COR-L47 (cell line): Measurements from ENCODE around the gene OBSCN.

Source experiments
- DNase-seq: peaks from one replicate; lab custom pipeline; 2025; lab: John Stamatoyannopoulos, UW

OBSCN gene

GRCh38 chr1:228381356-228381755 is 173.5 kb downstream of the OBSCN start:
- no peak for DNase-seq

GRCh38 chr1:228383773-228384172 is 175.9 kb downstream of the OBSCN start:
- no peak for DNase-seq

GRCh38 chr1:228385232-228385631 is 177.4 kb downstream of the OBSCN start:
- no peak for DNase-seq

- no peak for DNase-seq
These were observed 179.5 kb downstream of the OBSCN start for GRCh38 chr1:228387321-228387720.

DNA sequence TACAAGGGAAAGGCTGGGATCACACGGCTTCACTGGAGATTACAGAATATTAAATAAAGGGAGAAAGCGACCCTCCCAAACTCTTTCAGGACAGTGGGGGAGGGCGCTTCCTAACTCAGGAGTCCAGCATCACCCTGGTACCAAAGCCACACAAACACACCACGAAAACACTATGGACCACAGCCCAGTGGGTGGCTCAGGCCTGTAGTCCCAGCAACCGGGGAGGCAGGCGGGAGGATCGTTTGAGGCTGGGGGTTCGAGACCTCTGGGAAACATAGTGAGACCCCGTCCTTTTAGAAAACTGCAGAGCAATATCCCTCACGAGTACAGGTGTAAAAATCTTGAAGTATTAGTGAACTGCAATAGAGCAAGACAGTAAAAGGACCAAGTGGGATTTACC is 182.8 kb downstream of the OBSCN start:
- no peak for DNase-seq

DNA sequence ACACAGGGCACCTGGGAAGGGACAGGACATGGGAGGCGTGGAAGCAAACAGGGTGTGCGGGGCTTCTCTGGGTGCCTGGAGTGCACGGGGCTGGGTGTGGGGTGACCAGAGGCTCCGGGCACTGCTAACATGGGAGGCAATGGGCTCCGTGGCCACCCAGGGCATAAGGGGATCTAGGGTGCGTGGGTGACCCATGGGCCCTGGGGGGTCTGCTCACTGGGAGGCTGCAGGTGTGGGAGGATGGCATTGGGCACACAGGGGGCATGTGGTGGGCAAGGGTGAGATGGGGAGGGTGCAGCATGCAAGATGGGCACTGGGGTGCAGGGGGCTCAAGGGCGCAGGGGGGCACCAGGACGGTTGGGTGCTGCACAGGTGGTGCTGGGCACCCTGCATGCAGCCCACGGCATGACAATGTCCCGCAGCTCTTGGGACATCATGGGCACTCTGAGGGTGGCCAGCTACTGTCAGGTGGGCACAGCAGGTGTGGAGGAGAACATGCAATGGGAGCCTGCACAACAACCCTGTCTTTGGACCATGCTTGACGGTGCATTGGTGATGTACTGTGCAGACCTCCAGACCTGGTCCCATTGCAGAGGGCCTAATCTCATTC is 183.7 kb downstream of the OBSCN start:
- no peak for DNase-seq

- no peak for DNase-seq
These were observed 184.5 kb downstream of the OBSCN start for GRCh38 chr1:228392111-228392936.

- DNase-seq = no peak
These were observed 185.4 kb downstream of the OBSCN start for GRCh38 chr1:228393268-228393701.

DNA sequence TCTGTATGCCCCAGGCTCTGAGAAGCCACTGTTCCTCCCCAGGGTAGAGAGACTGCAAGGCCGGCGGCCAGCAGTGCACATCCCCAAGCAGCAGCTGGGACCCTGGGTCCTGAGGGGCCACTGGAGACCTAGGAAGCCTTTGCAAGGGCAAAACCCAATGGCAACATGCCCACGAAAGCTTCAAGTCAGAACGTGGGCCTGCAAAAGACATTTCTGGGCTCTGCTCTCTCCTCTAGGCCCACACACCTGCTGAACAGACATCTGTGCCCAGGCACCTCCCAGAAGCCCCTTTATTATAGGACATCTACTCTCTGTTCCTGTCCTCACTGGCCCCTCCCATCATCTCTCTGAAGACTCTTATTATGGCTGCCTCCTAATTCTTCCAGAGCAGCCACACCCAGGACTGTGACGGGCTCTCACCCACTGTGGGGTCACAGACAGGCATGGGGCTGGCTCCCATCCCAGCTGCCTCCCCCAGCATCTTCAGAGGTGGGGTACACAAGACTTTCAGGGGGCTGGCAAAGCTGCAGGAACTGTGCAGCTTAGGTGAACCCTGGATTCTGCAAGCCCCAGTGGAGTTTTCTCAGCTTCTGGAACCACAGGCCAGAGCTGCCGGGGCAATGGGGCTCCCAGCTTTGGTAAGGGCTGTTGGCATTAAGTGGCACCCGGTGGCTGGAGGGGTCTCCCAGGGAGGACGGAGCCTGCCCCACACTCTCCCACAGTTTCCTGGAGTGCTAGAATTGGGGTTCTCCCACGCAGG is 186.1 kb downstream of the OBSCN start:
- no peak for DNase-seq

- no peak for DNase-seq
These were observed 186.9 kb downstream of the OBSCN start for GRCh38 chr1:228394571-228395394.

GRCh38 chr1:228396770-228397662 is 189.2 kb downstream of the OBSCN start:
- no peak for DNase-seq

DNA sequence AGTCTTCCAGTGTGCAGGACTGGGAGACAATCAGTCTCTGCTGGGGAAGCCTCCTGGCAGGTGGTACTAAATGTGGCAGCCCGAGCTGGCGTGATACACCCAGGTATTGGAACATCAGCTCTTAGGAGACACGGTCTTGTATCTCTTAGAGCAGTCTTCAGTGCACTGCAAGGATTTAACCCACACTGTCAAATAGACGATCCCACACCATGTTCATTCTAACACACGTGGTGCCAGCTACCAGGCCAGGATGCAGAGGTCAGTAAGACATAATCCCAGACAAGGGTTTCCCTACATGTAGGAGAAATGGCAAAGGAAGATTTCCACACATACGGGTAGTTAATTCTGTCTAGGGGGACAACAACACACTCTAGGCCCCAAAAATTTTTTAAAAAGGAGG is 190.1 kb downstream of the OBSCN start:
- no peak for DNase-seq

GRCh38 chr1:228398741-228399461 is 191.1 kb downstream of the OBSCN start:
- no peak for DNase-seq

DNA sequence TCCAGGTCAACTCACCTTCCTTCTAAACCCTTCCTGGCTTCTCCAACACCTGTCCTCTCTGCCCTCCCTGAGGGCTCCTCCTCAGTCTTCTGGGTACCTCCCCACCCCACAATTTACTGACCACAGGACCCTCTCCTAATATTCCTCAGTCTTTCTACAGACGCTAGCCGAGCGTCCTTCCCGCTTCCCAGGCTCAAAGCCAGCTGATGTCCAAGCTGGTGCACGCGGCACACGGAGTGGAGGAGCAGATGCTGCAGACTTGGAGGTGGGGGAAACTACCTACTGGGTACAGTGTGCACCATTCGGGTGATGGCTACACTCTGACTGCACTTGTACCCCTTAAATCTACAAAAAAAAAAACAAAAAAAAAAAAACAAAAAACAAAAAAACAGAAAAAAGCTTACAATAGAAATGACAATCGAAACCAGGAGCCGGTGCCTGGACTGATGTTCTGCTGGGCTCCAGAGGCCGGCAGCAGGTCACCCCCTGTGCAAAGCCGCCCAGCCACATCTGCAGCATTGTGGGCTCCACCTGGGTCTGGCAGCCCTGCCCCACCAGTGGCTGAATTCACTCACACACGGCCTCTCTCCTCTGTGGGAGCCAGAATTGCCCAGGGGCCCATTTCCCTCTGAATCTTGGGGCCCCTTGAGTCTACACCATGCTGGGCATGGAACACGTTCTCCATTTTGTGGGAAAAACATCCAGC is 191.8 kb downstream of the OBSCN start:
- no peak for DNase-seq

- DNase-seq = no peak
These were observed 192.4 kb downstream of the OBSCN start for GRCh38 chr1:228400237-228400651.

GRCh38 chr1:228400692-228401454 is 193.0 kb downstream of the OBSCN start:
- DNase-seq = no peak

DNA sequence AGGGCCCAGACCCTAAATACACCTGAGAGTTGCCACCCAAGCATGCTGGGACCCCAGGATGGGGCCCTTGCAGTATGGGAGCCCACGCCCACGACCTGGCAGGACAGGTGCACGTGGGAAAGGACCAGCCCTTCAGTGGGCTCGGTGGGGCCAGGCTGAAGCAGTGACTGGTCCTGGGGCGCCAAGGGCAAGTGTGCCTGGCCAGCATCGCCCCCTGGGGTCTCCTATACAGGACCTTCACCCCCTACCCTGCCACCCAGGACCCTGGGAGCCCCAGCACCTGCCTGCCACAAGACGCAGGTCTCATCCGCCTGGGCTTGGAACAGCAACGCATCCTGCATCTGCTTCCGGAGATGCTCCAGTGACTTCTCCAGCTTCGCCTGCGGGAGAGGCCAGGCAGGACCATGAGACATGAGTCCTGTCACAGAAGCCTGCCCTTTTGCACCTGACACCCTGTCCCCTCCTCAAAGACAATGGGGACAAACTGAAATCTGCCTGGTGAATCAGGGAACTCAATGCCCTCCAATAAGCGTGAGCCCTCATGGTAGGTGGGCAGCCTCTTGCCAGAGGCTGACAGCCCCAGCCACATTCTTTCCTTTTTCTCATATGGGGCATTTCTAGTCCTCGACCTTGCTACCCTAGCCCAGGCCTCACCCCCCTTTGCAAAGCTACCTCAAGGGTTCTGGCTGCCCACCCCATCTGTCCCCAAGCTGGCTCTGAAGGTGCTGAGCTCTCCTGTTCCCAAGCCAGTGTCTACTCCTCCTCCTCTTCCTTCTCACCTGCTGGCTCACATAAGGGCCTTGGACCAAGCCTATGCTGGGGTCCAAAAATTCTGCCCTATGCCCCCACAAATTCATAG is 194.2 kb downstream of the OBSCN start:
- DNase-seq = no peak

- no peak for DNase-seq
These were observed 194.8 kb downstream of the OBSCN start for GRCh38 chr1:228402641-228403025.
